ENCODE data around the gene B4GALT1.

Gene B4GALT1

GRCh38 chr9:33193818-33194217, 26.7 kb upstream of the B4GALT1 start:
- H3K9me3 ChIP-seq (ENCODE audit: insufficient read depth, low read depth, low read length): no peaks in the 10 kb centered on the region
- WGBS: 94% methylated on average over 3 of the region's 3 CpGs
- no peak overlapping the region for H3K9ac ChIP-seq (ENCODE audit: low read depth, low read length)
- H3K4me1 ChIP-seq (ENCODE audit: insufficient read depth, low read length): no peaks in the 10 kb centered on the region
- H3K27me3 ChIP-seq (ENCODE audit: insufficient read depth, low read length): no peaks in the 10 kb centered on the region
- no peaks in the 10 kb centered on the region for H3K36me3 ChIP-seq (ENCODE audit: insufficient read depth, low read length)
- no peak overlapping the region for H3K4me3 ChIP-seq (ENCODE audit: low read length)
- no peak overlapping the region for H3K27ac ChIP-seq (ENCODE audit: low read depth, low read length)

GRCh38 chr9:33192493-33193255, 25.5 kb upstream of the B4GALT1 start:
- WGBS: 88% methylated on average over 3 of the region's 3 CpGs
- no peak overlapping the region for H3K27ac ChIP-seq (ENCODE audit: low read depth, low read length)
- H3K4me1 ChIP-seq (ENCODE audit: insufficient read depth, low read length): no peaks in the 10 kb centered on the region
- H3K9me3 ChIP-seq (ENCODE audit: insufficient read depth, low read depth, low read length): no peaks in the 10 kb centered on the region
- H3K36me3 ChIP-seq (ENCODE audit: insufficient read depth, low read length): no peaks in the 10 kb centered on the region
- no peak overlapping the region for H3K4me3 ChIP-seq (ENCODE audit: low read length)
- H3K9ac ChIP-seq (ENCODE audit: low read depth, low read length): no peak overlapping the region
- H3K27me3 ChIP-seq (ENCODE audit: insufficient read depth, low read length): no peaks in the 10 kb centered on the region

GRCh38 chr9:33190021-33190705, 23.0 kb upstream of the B4GALT1 start:
- Histone ChIP-seq H3K9me3 (ENCODE audit: insufficient read depth, low read depth, low read length) (no peaks in the 10 kb centered on the region), H3K27ac (ENCODE audit: low read depth, low read length) (no peak overlapping the region), H3K36me3 (ENCODE audit: insufficient read depth, low read length) (no peaks in the 10 kb centered on the region), H3K9ac (ENCODE audit: low read depth, low read length) (no peak overlapping the region), H3K4me1 (ENCODE audit: insufficient read depth, low read length) (no peaks in the 10 kb centered on the region), H3K4me3 (ENCODE audit: low read length) (no peak overlapping the region), H3K27me3 (ENCODE audit: insufficient read depth, low read length) (no peaks in the 10 kb centered on the region)
- WGBS: 91% methylated on average over 3 of the region's 4 CpGs

GRCh38 chr9:33189331-33189791, 22.2 kb upstream of the B4GALT1 start:
- no peaks in the 10 kb centered on the region for H3K9me3 ChIP-seq (ENCODE audit: insufficient read depth, low read depth, low read length)
- H3K4me1 ChIP-seq (ENCODE audit: insufficient read depth, low read length): no peaks in the 10 kb centered on the region
- WGBS: 81% methylated on average over 6 of the region's 6 CpGs
- no peak overlapping the region for H3K4me3 ChIP-seq (ENCODE audit: low read length)
- no peaks in the 10 kb centered on the region for H3K36me3 ChIP-seq (ENCODE audit: insufficient read depth, low read length)
- no peak overlapping the region for H3K27ac ChIP-seq (ENCODE audit: low read depth, low read length)
- no peak overlapping the region for H3K9ac ChIP-seq (ENCODE audit: low read depth, low read length)
- no peaks in the 10 kb centered on the region for H3K27me3 ChIP-seq (ENCODE audit: insufficient read depth, low read length)

- 88% methylated on average over 1 of the region's 1 CpG for WGBS
- H3K36me3 ChIP-seq (ENCODE audit: insufficient read depth, low read length): no peaks in the 10 kb centered on the region
- no peak overlapping the region for H3K9ac ChIP-seq (ENCODE audit: low read depth, low read length)
- H3K4me1 ChIP-seq (ENCODE audit: insufficient read depth, low read length): no peaks in the 10 kb centered on the region
- no peaks in the 10 kb centered on the region for H3K9me3 ChIP-seq (ENCODE audit: insufficient read depth, low read depth, low read length)
- no peak overlapping the region for H3K27ac ChIP-seq (ENCODE audit: low read depth, low read length)
- no peak overlapping the region for H3K4me3 ChIP-seq (ENCODE audit: low read length)
- H3K27me3 ChIP-seq (ENCODE audit: insufficient read depth, low read length): no peaks in the 10 kb centered on the region
Measured at GRCh38 chr9:33188711-33189110, 21.6 kb upstream of the B4GALT1 start.

- Histone ChIP-seq H3K9me3 (ENCODE audit: insufficient read depth, low read depth, low read length) (no peaks in the 10 kb centered on the region), H3K27me3 (ENCODE audit: insufficient read depth, low read length) (no peaks in the 10 kb centered on the region), H3K9ac (ENCODE audit: low read depth, low read length) (no peak overlapping the region), H3K36me3 (ENCODE audit: insufficient read depth, low read length) (no peaks in the 10 kb centered on the region), H3K4me1 (ENCODE audit: insufficient read depth, low read length) (no peaks in the 10 kb centered on the region), H3K4me3 (ENCODE audit: low read length) (no peak overlapping the region), H3K27ac (ENCODE audit: low read depth, low read length) (no peak overlapping the region)
- 67% methylated on average over 6 of the region's 7 CpGs for WGBS
Measured at GRCh38 chr9:33187519-33188218, 20.5 kb upstream of the B4GALT1 start.

- Histone ChIP-seq H3K4me3 (ENCODE audit: low read length) (no peak overlapping the region), H3K9ac (ENCODE audit: low read depth, low read length) (no peak overlapping the region), H3K9me3 (ENCODE audit: insufficient read depth, low read depth, low read length) (no peaks in the 10 kb centered on the region), H3K4me1 (ENCODE audit: insufficient read depth, low read length) (no peaks in the 10 kb centered on the region), H3K27me3 (ENCODE audit: insufficient read depth, low read length) (no peaks in the 10 kb centered on the region), H3K27ac (ENCODE audit: low read depth, low read length) (no peak overlapping the region), H3K36me3 (ENCODE audit: insufficient read depth, low read length) (no peaks in the 10 kb centered on the region)
- WGBS: 88% methylated on average over 3 of the region's 3 CpGs
Measured at GRCh38 chr9:33186457-33187168, 19.5 kb upstream of the B4GALT1 start.

GRCh38 chr9:33185858-33186257, 18.7 kb upstream of the B4GALT1 start:
- Histone ChIP-seq H3K4me3 (ENCODE audit: low read length) (no peak overlapping the region), H3K27ac (ENCODE audit: low read depth, low read length) (no peak overlapping the region), H3K36me3 (ENCODE audit: insufficient read depth, low read length) (no peaks in the 10 kb centered on the region), H3K27me3 (ENCODE audit: insufficient read depth, low read length) (no peaks in the 10 kb centered on the region), H3K9me3 (ENCODE audit: insufficient read depth, low read depth, low read length) (no peaks in the 10 kb centered on the region), H3K9ac (ENCODE audit: low read depth, low read length) (no peak overlapping the region), H3K4me1 (ENCODE audit: insufficient read depth, low read length) (no peaks in the 10 kb centered on the region)
- WGBS: 68% methylated on average over 5 of the region's 5 CpGs

GRCh38 chr9:33185406-33185805, 18.3 kb upstream of the B4GALT1 start:
- Histone ChIP-seq H3K4me1 (ENCODE audit: insufficient read depth, low read length) (no peaks in the 10 kb centered on the region), H3K9me3 (ENCODE audit: insufficient read depth, low read depth, low read length) (no peaks in the 10 kb centered on the region), H3K27me3 (ENCODE audit: insufficient read depth, low read length) (no peaks in the 10 kb centered on the region), H3K36me3 (ENCODE audit: insufficient read depth, low read length) (no peaks in the 10 kb centered on the region), H3K27ac (ENCODE audit: low read depth, low read length) (no peak overlapping the region), H3K4me3 (ENCODE audit: low read length) (no peak overlapping the region), H3K9ac (ENCODE audit: low read depth, low read length) (no peak overlapping the region)
- WGBS: 89% methylated on average over 10 of the region's 11 CpGs

- 91% methylated on average over 2 of the region's 2 CpGs for WGBS
- no peak overlapping the region for H3K27ac ChIP-seq (ENCODE audit: low read depth, low read length)
- H3K9me3 ChIP-seq (ENCODE audit: insufficient read depth, low read depth, low read length): no peaks in the 10 kb centered on the region
- no peak overlapping the region for H3K9ac ChIP-seq (ENCODE audit: low read depth, low read length)
- H3K4me3 ChIP-seq (ENCODE audit: low read length): no peak overlapping the region
- H3K36me3 ChIP-seq (ENCODE audit: insufficient read depth, low read length): no peaks in the 10 kb centered on the region
- no peaks in the 10 kb centered on the region for H3K4me1 ChIP-seq (ENCODE audit: insufficient read depth, low read length)
- no peaks in the 10 kb centered on the region for H3K27me3 ChIP-seq (ENCODE audit: insufficient read depth, low read length)
Measured at GRCh38 chr9:33184963-33185362, 17.8 kb upstream of the B4GALT1 start.

- Histone ChIP-seq H3K4me1 (ENCODE audit: insufficient read depth, low read length) (no peaks in the 10 kb centered on the region), H3K36me3 (ENCODE audit: insufficient read depth, low read length) (no peaks in the 10 kb centered on the region), H3K27ac (ENCODE audit: low read depth, low read length) (no peak overlapping the region), H3K4me3 (ENCODE audit: low read length) (no peak overlapping the region), H3K9me3 (ENCODE audit: insufficient read depth, low read depth, low read length) (no peaks in the 10 kb centered on the region), H3K27me3 (ENCODE audit: insufficient read depth, low read length) (no peaks in the 10 kb centered on the region), H3K9ac (ENCODE audit: low read depth, low read length) (no peak overlapping the region)
- WGBS: 89% methylated on average over 1 of the region's 2 CpGs
Measured at GRCh38 chr9:33182519-33182918, 15.4 kb upstream of the B4GALT1 start.
